ENCODE measurements around the gene RAB12. TPM values are rescaled to one million over a fixed set of nuclear protein-coding genes. Genes with fewer than 3 reads are reported as not detected.
"Not testable (repeated sequence)": the region's sequence is repeated elsewhere in the genome, so short reads cannot be mapped to it uniquely, and the experiment has no call there.

The RAB12 gene
- total RNA-seq, 1 donor from 2014 or later: 19.2 TPM

DNA sequence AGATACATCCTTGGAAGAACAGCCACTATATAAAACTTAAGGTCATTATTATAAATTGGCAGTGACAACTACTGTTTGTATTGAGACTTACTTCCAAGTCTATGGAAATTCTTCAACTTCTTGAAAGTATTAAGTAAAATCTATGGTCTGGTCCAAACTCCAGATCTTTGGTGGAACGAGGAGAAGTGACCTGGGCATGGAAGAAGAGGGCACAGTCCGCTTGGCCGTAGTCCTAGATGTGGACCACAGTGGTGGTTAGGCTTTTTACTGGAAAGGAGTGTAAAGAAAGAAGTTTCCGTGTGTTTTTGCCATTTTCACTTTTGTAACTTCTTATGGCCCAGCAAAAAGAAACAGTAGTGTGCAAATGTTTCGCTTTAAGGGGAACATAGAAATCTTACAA, 9.8 kb downstream of the RAB12 start:
- peaks cover 1% of the 10 kb centered on the region for H3K27me3 Mint-ChIP-seq (ENCODE audit: insufficient read depth)
- no peaks in the 10 kb centered on the region for H3K9me3 Mint-ChIP-seq
- peaks cover 77% of the 10 kb centered on the region for H3K4me1 Mint-ChIP-seq (ENCODE audit: low read depth)
- intact Hi-C loops (cut with micrococcal nuclease): no loop called here
- H3K4me3 Mint-ChIP-seq: no peak overlapping the region
- H3K36me3 Mint-ChIP-seq (ENCODE audit: low read depth): peaks cover 36% of the 10 kb centered on the region
- DNase-seq (ENCODE audit: low spot score): no peak
- no peak overlapping the region for H3K27ac Mint-ChIP-seq

DNA sequence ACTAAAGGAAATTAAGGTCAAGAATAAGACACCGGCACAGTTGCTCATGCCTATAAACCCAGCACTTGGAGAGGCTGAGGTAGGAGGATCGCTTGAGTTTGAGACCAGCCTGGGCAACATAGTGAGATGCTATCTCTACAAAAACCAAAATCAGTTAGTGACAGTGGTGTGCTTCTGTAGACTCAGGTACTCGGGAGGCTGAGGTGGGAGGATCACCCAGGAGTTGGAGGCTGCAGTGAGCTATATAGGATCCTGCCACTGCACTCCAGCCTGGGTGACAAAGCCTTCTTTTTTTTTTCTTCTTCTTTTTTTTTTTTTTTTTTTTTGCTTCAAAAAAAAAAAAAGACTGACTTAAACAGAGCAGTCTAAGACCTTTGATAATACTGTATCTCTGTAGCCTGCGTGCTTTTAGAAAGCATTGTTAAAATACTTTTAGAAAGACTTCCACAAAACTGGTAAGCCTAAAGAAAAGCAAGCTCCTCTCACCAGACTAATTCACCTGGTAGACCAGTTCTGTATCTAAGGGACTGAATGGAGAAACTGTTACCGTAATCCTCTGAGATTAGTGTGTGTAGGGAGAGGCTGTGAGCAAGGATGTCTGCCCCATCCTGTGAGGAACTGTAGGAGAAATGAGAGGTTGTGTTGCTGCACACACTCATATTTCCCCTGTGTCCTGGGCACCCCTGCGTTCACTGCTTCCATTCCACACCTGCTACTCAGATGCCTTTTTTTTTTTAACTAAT, 10.8 kb downstream of the RAB12 start:
- Mint-ChIP-seq H3K27me3 (ENCODE audit: insufficient read depth) (peaks cover 1% of the 10 kb centered on the region), H3K4me3 (no peak overlapping the region), H3K27ac (peak overlapping the region; percentile 34), H3K4me1 (ENCODE audit: low read depth) (peaks cover 72% of the 10 kb centered on the region), H3K36me3 (ENCODE audit: low read depth) (peaks cover 38% of the 10 kb centered on the region), H3K9me3 (no peaks in the 10 kb centered on the region)
- intact Hi-C loops (cut with micrococcal nuclease): no loop called here
- no peak for DNase-seq (ENCODE audit: low spot score)

GRCh38 chr18:8620845-8621244, 11.6 kb downstream of the RAB12 start:
- DNase-seq (ENCODE audit: low spot score): no peak
- Mint-ChIP-seq H3K36me3 (ENCODE audit: low read depth) (peaks cover 40% of the 10 kb centered on the region), H3K27me3 (ENCODE audit: insufficient read depth) (peaks cover 1% of the 10 kb centered on the region), H3K4me3 (no peak overlapping the region), H3K9me3 (no peaks in the 10 kb centered on the region), H3K27ac (no peak overlapping the region), H3K4me1 (ENCODE audit: low read depth) (peaks cover 63% of the 10 kb centered on the region)
- intact Hi-C loops (cut with micrococcal nuclease): no loop called here

DNA sequence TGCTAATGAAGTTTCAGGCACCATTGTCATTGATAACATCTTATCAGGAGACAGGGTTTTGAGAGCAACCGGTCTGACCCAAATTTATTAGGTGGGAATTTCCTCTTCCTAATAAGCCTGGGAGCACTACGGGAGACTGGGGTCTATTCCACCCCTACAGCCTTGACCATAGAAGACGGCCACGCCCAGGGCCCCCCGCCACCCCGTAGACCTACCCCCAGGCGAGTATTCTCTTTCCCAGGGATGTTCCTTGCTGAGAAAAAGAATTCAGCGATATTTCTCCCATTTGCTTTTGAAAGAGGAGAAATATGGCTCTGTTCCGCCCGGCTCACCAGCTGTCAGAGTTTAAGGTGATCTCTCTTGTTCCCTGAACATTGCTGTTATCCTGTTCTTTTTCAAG, 13.4 kb downstream of the RAB12 start:
- peak overlapping the region; percentile 23 for H3K27ac Mint-ChIP-seq
- H3K4me1 Mint-ChIP-seq (ENCODE audit: low read depth): peaks cover 51% of the 10 kb centered on the region
- not testable (repeated sequence) for H3K4me3 Mint-ChIP-seq; H3K27me3 Mint-ChIP-seq (ENCODE audit: insufficient read depth); DNase-seq (ENCODE audit: low spot score); H3K9me3 Mint-ChIP-seq
- intact Hi-C loops (cut with micrococcal nuclease): loop anchor here (1.0 kb wide), 1 partner anchor 12 kb away; no protein-coding TSS in a partner anchor
- H3K36me3 Mint-ChIP-seq (ENCODE audit: low read depth): peaks cover 45% of the 10 kb centered on the region

- Mint-ChIP-seq H3K4me3 (peak overlapping the region; percentile 45), H3K36me3 (ENCODE audit: low read depth) (peaks cover 44% of the 10 kb centered on the region)
These were observed 14.4 kb downstream of the RAB12 start for GRCh38 chr18:8623549-8624106.

DNA sequence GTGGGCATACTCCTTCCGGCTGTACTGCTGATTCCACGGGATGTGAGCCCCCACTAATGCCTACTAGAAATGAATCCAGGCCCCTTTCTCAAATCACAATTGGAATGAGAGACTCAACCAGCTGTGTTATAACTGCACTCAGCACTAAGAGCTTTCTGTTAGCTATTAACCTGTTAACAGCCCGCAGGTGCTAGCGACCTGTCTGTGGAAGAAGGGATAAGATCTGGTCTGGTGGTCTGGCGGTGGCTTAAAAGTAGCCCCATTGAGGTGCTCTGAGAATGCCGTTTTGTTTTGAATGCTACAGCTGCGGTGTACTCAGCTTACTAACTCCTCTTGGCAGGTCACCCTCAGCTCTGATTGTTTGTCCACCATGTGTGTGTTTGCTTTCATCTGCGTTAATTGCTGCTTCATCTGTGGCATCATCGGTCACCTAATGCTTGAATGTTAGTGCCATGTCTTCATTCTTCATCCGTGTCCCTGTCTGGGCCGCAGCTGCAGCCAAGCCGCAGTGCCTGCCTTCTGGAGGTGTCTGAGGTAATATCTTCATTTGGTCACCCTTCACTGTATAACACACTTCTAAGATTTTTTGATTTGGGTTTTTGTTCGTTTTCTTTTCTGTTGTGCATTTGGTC, 16.3 kb downstream of the RAB12 start:
- Mint-ChIP-seq H3K9me3 (no peaks in the 10 kb centered on the region), H3K27ac (no peak overlapping the region), H3K4me3 (no peak overlapping the region), H3K27me3 (ENCODE audit: insufficient read depth) (no peaks in the 10 kb centered on the region), H3K36me3 (ENCODE audit: low read depth) (peaks cover 47% of the 10 kb centered on the region), H3K4me1 (ENCODE audit: low read depth) (peaks cover 39% of the 10 kb centered on the region)
- intact Hi-C loops (cut with micrococcal nuclease): no loop called here
- DNase-seq (ENCODE audit: low spot score): no peak

More at GRCh38 chr18:8623549-8624106, 14.4 kb downstream of the RAB12 start:
- Mint-ChIP-seq H3K27me3 (ENCODE audit: insufficient read depth) (no peaks in the 10 kb centered on the region), H3K9me3 (no peaks in the 10 kb centered on the region), H3K27ac (peak overlapping the region; percentile 52), H3K4me1 (ENCODE audit: low read depth) (peaks cover 46% of the 10 kb centered on the region)
- intact Hi-C loops (cut with micrococcal nuclease): loop anchor here (1.0 kb wide), 1 partner anchor 13 kb away; no protein-coding TSS in a partner anchor
- DNase-seq (ENCODE audit: low spot score): no peak

- Mint-ChIP-seq H3K4me1 (ENCODE audit: low read depth) (peaks cover 30% of the 10 kb centered on the region), H3K4me3 (no peak overlapping the region), H3K27me3 (ENCODE audit: insufficient read depth) (no peaks in the 10 kb centered on the region), H3K9me3 (no peaks in the 10 kb centered on the region), H3K36me3 (ENCODE audit: low read depth) (peaks cover 44% of the 10 kb centered on the region), H3K27ac (no peak overlapping the region)
- DNase-seq (ENCODE audit: low spot score): no peak
- intact Hi-C loops (cut with micrococcal nuclease): no loop called here
These were observed 17.3 kb downstream of the RAB12 start for GRCh38 chr18:8626414-8627106.

- no peak overlapping the region for H3K27ac Mint-ChIP-seq
- DNase-seq (ENCODE audit: low spot score): no peak
- no peak overlapping the region for H3K4me3 Mint-ChIP-seq
- peaks cover 24% of the 10 kb centered on the region for H3K4me1 Mint-ChIP-seq (ENCODE audit: low read depth)
- H3K27me3 Mint-ChIP-seq (ENCODE audit: insufficient read depth): no peaks in the 10 kb centered on the region
- H3K9me3 Mint-ChIP-seq: no peaks in the 10 kb centered on the region
- peaks cover 41% of the 10 kb centered on the region for H3K36me3 Mint-ChIP-seq (ENCODE audit: low read depth)
- intact Hi-C loops (cut with micrococcal nuclease): no loop called here
These were observed 17.9 kb downstream of the RAB12 start for GRCh38 chr18:8627107-8627472.

DNA sequence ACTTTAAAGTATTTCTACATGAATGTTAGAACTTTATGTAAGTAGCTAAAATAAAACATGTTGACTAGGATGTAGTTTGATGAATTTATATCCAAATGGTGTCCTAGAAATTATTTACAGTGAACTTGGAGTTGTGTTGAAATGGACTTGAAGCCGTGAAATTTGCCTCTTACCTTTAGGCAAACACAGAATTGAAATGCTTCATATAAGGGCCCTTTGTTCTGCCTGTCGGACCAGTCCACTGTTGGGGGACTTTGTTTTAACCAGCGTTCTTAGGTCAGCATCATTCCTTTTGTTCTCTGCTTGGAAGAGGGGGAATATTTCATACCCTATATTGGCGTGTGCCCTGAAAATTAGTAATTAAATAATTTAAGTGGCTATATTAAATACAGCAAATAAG, 18.3 kb downstream of the RAB12 start:
- Mint-ChIP-seq H3K4me3 (no peak overlapping the region), H3K27me3 (ENCODE audit: insufficient read depth) (no peaks in the 10 kb centered on the region), H3K9me3 (no peaks in the 10 kb centered on the region), H3K27ac (no peak overlapping the region), H3K4me1 (ENCODE audit: low read depth) (peaks cover 20% of the 10 kb centered on the region), H3K36me3 (ENCODE audit: low read depth) (peaks cover 40% of the 10 kb centered on the region)
- DNase-seq (ENCODE audit: low spot score): no peak
- intact Hi-C loops (cut with micrococcal nuclease): no loop called here

DNA sequence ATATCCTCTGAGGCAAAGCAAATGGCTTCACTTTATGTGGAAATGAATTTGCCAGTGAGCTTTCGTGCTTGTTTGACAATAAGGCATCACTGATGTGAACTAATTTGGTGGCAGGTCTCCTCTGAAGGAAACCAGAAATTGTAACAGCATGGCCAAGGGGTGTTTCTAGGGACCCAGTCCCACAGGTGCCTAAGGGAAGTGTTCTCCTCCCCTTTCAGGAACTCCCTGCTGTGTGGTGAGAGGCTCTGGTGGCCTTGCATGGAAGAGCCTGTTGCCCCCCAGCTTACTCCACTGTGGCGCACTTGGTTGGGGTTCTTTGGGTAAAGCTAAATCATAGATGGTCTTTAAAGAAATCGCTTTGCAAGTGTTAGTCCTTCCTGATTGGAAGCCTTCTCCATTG, 20.4 kb downstream of the RAB12 start:
- H3K9me3 Mint-ChIP-seq: no peaks in the 10 kb centered on the region
- DNase-seq (ENCODE audit: low spot score): no peak
- no peak overlapping the region for H3K27ac Mint-ChIP-seq
- H3K27me3 Mint-ChIP-seq (ENCODE audit: insufficient read depth): no peaks in the 10 kb centered on the region
- H3K36me3 Mint-ChIP-seq (ENCODE audit: low read depth): peaks cover 40% of the 10 kb centered on the region
- no peak overlapping the region for H3K4me3 Mint-ChIP-seq
- peaks cover 9% of the 10 kb centered on the region for H3K4me1 Mint-ChIP-seq (ENCODE audit: low read depth)
- intact Hi-C loops (cut with micrococcal nuclease): no loop called here

DNA sequence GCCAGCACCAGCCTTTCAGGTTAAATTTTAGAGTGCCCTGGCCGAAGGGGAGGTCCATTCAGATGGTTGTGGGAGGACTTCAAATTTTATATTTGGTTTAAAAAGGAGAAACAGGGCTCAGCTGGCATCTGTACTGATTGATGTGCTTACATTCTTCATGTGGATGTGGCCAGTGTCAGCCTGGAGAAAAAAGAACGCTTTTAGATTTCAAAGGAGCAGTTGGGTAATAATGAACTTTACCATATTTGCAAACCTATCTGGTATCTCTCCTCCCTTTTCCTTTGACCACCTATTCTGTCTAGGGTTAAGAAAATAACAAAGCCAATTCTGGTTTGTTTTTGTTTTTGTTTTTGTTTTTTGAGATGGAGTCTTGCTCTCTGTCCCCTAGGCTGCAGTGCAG, 21.3 kb downstream of the RAB12 start:
- peaks cover 9% of the 10 kb centered on the region for H3K4me1 Mint-ChIP-seq (ENCODE audit: low read depth)
- no peaks in the 10 kb centered on the region for H3K9me3 Mint-ChIP-seq
- H3K4me3 Mint-ChIP-seq: no peak overlapping the region
- DNase-seq (ENCODE audit: low spot score): no peak
- H3K36me3 Mint-ChIP-seq (ENCODE audit: low read depth): peaks cover 37% of the 10 kb centered on the region
- H3K27me3 Mint-ChIP-seq (ENCODE audit: insufficient read depth): no peaks in the 10 kb centered on the region
- no peak overlapping the region for H3K27ac Mint-ChIP-seq
- intact Hi-C loops (cut with micrococcal nuclease): no loop called here

DNA sequence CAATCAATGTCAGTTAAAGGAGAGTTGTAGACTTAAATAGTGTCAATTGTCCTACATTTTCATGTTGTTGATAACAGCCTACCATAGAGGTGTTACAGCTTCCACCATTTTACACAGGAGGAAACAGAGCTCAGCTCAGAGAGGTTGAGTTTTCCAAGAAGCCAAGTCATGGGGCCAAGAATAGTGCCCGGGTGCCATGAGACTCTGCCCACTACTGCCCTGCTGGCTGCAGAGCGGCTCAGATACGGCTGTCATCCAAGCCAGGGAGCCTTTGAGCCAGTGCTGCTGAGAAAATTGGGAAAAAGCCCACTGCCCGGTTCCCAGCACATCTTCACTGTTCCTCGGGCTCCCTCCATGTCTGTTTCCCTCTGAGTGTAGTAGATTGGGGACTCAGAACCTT, 22.0 kb downstream of the RAB12 start:
- H3K4me1 Mint-ChIP-seq (ENCODE audit: low read depth): peaks cover 9% of the 10 kb centered on the region
- no peaks in the 10 kb centered on the region for H3K27me3 Mint-ChIP-seq (ENCODE audit: insufficient read depth)
- no peaks in the 10 kb centered on the region for H3K9me3 Mint-ChIP-seq
- no peak for DNase-seq (ENCODE audit: low spot score)
- H3K36me3 Mint-ChIP-seq (ENCODE audit: low read depth): peaks cover 30% of the 10 kb centered on the region
- H3K27ac Mint-ChIP-seq: no peak overlapping the region
- H3K4me3 Mint-ChIP-seq: no peak overlapping the region
- intact Hi-C loops (cut with micrococcal nuclease): no loop called here

DNA sequence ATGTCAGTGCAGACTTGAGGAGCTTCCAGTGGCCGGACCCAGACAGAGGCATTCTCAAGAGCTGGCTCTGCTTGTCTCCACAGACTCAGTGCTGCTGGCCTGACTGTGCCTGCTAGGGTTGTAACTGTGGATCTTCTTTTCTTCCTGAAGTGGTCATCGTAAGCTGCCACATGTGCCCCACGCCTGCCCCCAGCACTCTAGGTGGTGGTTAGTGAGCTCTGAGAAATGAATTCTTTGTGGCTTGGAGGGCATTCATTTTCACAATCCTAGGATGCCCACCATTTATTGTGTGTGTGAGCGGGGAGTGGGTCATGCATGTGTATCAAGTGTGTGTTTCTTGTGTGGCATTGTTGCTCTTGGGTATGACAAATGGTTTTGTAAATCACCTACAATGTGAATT, 23.1 kb downstream of the RAB12 start:
- peaks cover 22% of the 10 kb centered on the region for H3K36me3 Mint-ChIP-seq (ENCODE audit: low read depth)
- H3K4me1 Mint-ChIP-seq (ENCODE audit: low read depth): peaks cover 9% of the 10 kb centered on the region
- intact Hi-C loops (cut with micrococcal nuclease): no loop called here
- no peak overlapping the region for H3K27ac Mint-ChIP-seq
- DNase-seq (ENCODE audit: low spot score): no peak
- no peaks in the 10 kb centered on the region for H3K27me3 Mint-ChIP-seq (ENCODE audit: insufficient read depth)
- H3K9me3 Mint-ChIP-seq: no peaks in the 10 kb centered on the region
- no peak overlapping the region for H3K4me3 Mint-ChIP-seq

Measured in activated T-helper 1 cell treated with anti-CD3 and anti-CD28 coated beads, Interleukin-12 subunit alpha, Interleukin-12 subunit beta, Interleukin-2, Interleukin-4 antibody, amounts not matched to agents 30 ng/mL and 10 ng/mL and 1 ng/mL, durations not matched to agents 14 hours and 24 hours and 36 hours (primary cell).